HG03097 (cell line): ENCODE measurements around the gene TMPRSS5.
"Not testable (repeated sequence)": the region's sequence is repeated elsewhere in the genome, so short reads cannot be mapped to it uniquely, and the experiment has no call there.

Experiments
- ATAC-seq: cut with Tn5 transposase; IDR thresholded peaks from one replicate; pipeline ENCODE4 v1.9.1; 2021; ENCODE audit not compliant: unreplicated experiment, low FRiP score

Gene TMPRSS5

DNA sequence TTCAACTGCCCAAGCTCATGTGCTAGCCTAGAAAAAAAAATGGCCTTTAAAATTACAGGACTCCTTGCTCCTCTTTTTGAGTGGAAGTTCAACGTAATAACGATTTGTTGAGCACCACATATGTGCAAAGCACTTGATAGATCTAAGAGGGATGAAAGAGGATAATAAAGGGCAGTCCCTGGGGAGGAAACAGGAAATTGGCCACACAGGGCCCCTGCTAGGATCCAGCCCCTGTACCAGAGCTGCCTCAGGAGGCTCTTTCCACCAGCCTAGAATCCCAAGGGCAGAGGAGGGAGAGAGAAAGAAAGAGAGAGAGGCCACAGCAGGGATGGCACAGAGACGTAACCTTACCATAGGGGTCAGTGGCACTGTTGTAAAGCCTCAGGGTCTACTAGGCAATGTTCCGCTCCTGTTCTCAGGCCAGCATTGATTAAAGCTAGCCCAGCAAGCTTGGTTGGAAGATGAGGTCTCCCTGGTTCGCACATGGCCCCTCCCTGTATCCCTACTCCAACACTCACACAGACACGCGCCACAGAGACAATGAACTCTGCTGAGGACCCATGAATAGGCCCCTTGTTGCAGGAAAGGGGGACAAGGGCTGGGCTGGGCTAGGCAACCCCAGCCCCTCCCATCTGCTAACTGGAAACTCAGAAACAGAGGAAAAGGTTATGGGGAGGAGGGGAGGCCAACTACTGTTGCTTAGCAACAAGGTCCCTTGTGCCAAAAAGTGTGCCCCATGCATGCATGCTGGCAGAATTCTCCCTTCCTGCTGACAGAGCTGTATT, at the start of gene TMPRSS5:
Gene TMPRSS5, minus strand, starts transcription at position 438 of the 785 bp plus-strand sequence. Its CDS starts 84 bp downstream, at position 354.
- ATAC-seq: no peak

GRCh38 chr11:113752932-113753331, 46.8 kb upstream of the TMPRSS5 start:
- no peak for ATAC-seq

DNA sequence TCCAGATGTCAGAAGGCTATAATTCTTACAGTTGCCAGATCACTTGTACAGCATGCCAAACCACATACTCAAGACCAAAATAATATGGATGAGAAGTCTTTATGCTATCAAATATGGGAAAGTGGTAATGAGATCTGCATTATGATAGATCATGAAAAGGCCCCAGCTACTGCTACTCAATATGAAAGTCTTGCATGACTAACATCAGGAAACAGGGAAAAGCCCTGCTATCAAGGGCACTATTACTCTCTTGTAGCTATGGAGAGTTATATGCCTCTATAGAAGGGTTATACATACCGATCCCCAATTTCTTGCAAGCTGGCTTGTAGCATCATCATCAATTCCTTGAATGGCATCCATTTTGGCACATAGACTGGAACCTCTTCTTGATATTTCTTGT, 30.2 kb upstream of the TMPRSS5 start:
- no peak for ATAC-seq

- no peak for ATAC-seq
Observed at GRCh38 chr11:113732092-113732491, 26.0 kb upstream of the TMPRSS5 start.

DNA sequence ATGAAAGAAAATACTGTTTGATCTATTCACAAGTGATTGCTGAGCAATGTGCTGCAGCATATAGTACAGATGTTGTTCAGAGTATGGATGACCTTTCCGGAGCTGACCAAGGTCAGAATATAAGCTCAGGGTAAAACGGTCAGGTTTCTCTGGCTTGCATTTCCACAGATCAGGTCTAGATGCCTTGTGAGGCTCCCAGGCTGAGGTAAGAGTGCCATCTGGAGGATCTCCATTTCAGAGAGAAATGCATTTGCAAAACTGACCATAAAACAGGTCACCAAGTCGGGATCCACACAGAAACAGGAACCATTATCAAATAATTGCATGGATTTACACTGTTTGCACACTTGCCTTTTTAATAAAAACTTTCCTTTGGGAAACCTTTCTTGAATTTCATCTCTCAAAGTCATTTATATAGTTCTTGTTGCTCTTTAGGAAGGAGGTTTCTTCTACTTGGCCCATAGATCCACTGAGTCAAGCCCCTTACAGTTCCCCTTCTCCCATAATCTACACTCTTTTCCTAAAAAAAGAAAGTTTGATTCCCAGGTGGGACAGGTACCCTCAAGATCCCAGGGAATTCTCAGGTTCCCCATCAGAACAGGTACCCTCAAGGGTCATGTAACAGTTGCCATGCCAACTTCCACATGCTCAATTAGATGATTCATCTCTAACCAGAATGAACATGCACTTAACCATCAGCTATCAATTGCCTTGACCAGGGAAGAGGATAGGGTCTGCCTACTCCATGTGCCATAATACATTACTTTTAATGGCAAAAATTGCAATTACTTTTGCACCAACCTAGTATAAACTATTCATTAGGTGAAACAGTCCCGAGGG, 25.0 kb upstream of the TMPRSS5 start:
- ATAC-seq: no peak

- ATAC-seq: no peak
Observed at GRCh38 chr11:113729456-113729855, 23.3 kb upstream of the TMPRSS5 start.

GRCh38 chr11:113728814-113729213, 22.7 kb upstream of the TMPRSS5 start:
- ATAC-seq: no peak

- no peak for ATAC-seq
Observed at GRCh38 chr11:113725913-113726312, 19.8 kb upstream of the TMPRSS5 start.

DNA sequence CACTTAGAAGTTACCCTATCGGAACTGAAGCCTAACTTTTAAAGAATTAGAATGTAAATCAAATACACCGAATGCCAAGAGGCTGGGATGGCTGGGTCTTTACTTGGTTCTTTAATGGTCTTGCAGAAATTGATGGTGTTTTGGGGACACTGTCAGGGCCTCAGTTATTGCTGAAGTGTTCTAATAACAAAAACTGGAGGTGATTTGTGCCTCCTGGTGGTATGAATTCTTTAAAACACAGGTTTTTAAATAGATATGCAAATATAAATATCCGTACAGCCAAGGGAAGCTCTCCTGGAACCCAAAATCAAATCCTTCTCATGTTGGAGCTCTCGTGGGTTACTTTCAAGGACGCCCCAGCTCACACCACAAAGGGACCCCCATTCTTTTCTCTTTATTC, 19.3 kb upstream of the TMPRSS5 start:
- ATAC-seq: no peak

DNA sequence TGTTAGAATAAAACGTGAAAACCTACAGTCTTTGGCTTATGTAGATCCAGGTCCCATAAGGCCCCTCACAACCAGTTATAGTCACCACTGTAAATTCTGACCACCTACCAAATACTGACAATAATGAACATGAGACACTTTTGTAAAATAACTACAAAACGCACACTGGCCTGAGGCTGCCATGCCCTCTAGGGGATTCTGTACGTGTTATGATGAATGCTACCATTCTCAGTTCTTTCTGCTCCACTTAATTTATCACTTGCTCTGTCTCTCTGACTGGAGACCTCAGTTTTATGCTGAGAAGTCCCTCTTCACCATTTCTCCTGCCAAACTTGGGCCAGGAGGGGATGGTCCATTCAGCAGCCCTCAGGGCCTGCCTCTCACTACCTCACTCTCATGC, 18.7 kb upstream of the TMPRSS5 start:
- ATAC-seq: no peak

GRCh38 chr11:113723787-113724186, 17.7 kb upstream of the TMPRSS5 start:
- ATAC-seq: no peak

DNA sequence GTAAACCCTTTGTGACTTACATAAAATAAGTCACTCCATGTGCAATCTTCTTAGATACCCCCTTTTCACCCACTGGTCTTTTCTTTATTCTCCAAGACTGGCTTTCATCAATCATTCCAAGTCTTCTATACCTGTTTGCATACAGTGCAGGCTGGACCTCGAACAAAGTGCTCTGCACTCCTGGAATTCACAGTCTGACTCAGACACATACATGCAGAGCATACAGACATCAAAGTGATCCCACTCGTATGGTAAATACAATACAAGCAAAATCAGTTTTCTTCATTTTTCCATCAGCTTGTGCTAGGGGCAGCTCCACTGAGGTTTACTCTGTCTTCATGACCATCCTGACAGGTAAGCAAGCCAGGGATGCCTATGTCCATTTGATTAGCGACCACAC, 16.8 kb upstream of the TMPRSS5 start:
- ATAC-seq: no peak

GRCh38 chr11:113722221-113722620, 16.1 kb upstream of the TMPRSS5 start:
- ATAC-seq: no peak

- ATAC-seq: no peak
Observed at GRCh38 chr11:113721462-113722066, 15.5 kb upstream of the TMPRSS5 start.

- ATAC-seq: not testable (repeated sequence)
Observed at GRCh38 chr11:113720478-113720877, 14.4 kb upstream of the TMPRSS5 start.

DNA sequence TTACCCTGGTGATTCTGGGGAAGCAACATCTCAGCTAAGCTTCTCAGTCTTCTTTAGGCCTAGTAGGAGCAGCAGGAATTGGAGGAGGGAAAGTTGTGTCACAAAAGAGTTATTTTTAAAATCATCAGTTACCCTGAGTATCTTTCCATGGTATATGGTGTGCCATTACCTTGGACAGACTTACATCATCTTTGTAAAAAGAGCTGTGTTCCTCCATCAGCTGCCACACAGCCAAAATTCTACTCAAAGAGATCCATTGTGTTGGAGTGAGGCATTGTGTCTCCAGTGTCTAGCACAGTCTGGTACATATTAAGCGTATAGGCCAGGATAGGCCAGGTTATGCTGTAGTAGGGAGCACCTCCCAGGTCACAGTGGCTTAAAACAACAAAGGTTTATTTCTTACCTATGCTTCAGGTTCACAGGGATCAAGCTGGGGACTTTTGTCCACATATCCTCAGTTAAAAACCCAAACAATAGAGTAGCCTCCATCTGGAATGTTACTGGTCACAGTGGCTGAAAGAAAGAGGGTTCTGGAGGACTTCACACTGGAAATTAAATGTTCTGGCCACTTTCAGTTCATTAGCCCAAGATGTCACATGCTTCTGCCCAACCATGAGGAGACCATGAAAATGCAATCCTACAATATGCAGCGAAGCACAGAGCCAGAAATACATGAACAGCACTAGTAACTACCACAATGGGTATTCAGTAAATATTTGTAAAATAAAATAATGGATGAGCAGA, 9.9 kb upstream of the TMPRSS5 start:
- ATAC-seq: no peak

DNA sequence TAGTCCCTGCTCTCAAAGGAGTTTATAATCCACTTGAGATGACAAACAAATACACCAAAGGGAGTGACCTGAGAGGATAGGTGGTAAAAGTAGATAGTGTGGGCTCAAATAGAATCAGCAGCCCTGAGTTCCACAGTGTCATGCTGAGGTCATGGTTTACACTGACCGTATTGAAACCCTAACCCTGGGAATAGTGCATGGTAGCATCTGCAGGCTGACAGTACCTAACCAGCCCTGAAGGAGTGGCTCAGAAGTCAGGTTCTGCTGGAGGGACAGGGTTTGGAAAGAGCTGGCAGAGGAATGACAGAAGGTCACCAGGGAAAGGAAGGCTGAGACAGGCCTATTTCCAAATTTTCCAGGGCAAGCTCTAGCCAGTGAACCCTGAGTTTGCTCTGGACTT, 9.2 kb upstream of the TMPRSS5 start:
- ATAC-seq: no peak

GRCh38 chr11:113710989-113711388, 4.9 kb upstream of the TMPRSS5 start:
- no peak for ATAC-seq

DNA sequence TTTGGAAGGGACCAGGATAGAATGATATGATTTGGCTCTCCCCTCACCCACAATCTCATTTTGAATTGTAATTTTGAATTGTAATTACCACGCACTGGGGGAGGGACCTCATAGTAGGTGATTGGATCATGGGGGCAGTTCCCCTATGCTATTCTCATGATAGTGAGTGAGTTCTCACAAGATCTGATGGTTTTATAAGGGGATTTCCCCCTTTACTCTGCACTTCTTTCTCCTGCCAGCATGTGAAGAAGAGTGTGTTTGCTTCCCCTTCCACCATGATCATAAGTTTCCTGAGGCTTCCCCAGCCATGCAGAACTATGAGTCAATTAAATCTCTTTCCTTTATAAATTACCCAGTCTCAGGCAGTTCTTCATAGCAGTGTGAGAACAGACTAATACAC, 2.6 kb downstream of the TMPRSS5 start:
- not testable (repeated sequence) for ATAC-seq

DNA sequence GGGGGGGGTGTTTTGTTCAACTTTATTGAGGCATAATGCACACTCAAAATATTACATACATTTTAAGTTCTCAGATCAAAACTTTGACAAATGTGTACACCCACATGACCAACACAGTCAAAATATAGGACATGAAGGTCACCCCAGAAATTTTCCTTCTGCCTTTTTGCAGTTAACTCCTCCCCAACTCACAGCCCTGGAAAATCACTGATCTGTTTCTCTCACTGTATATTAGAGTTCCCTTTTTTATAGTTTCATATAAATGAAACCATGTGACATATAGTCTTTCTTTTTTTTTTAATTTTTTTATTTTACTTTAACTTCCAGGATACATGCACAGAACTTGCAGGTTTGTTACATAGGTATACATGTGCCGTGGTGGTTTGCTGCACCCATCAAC, 4.6 kb downstream of the TMPRSS5 start:
- no peak for ATAC-seq

DNA sequence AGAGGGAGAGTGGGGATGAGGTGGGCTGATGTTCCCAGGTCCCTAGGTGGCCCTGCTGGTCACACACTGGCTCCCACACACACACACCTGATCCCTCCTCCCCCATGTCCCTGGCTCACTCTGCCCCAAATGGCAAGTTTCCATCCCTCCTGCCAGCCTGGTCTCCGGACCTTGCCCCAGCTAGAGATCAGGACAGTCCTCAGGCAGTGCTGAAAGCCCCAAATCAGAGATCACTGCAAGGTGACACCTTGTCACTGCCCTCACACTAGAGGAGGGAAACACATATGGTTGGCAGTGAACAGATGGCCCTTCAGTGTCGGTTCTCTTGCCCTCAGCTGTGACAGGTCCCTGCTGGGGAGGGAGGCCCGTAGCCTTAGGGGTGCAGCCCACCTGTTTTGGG, 7.6 kb downstream of the TMPRSS5 start:
- ATAC-seq: no peak
